Upper lobe of left lung (tissue), 6 donors: Measurements from ENCODE around the gene PCYOX1L. TPM values are rescaled to one million over a fixed set of nuclear protein-coding genes. Genes with fewer than 3 reads are reported as not detected.

Experiments
- ATAC-seq, 2 donors: fragments of 200-7000 bp; cut with Tn5 transposase; one replicate each; pipeline ENCODE4 v1.9.1; 2022; ENCODE audit warnings: mild to moderate bottlenecking in 2 of 2, moderate library complexity in 2 of 2; ENCODE audit not compliant: low FRiP score in 2 of 2
- DNase-seq, 2 donors: peaks; one replicate each; pipeline ENCODE4 v3.0.0-alpha.2; 2019 to 2020
- H3K27ac ChIP-seq, 4 donors: fragments of 200-600 bp; sonication (generic); one replicate each; pipeline ENCODE4 v1.5.1; 2016 to 2019
- H3K27me3 ChIP-seq, 4 donors: fragments of 200-600 bp; sonication (generic); one replicate each; pipeline ENCODE4 v1.5.1; 2017 to 2019
- H3K36me3 ChIP-seq, 4 donors: fragments of 200-600 bp; sonication (generic); one replicate each; pipeline ENCODE4 v1.5.1; 2016 to 2019
- H3K4me1 ChIP-seq, 4 donors: fragments of 200-600 bp; sonication (generic); one replicate each; pipeline ENCODE4 v1.5.1; 2018 to 2019
- H3K4me3 ChIP-seq, 4 donors: fragments of 200-600 bp; sonication (generic); one replicate each; pipeline ENCODE4 v1.5.1; 2017 to 2019; ENCODE audit warnings: mild to moderate bottlenecking in 2 of 4, moderate library complexity in 1 of 4
- H3K9me3 ChIP-seq, 4 donors: fragments of 200-600 bp; sonication (generic); one replicate each; pipeline ENCODE4 v1.5.1; 2018 to 2019
- CTCF ChIP-seq, 6 experiments: fragments of 450-650 bp in 4 of 6; fragments of 200-600 bp in 2 of 6; sonication (generic) in 2 of 6; IDR thresholded peaks; one replicate each; pipeline ENCODE4 v1.5.1; 2016 to 2019; ENCODE audit warnings: antibody characterized with exemption in 6 of 6
- EP300 ChIP-seq, 4 donors: sonication (generic); formaldehyde crosslinking; IDR thresholded peaks; one replicate each; pipeline ENCODE4 v1.5.1; 2017; ENCODE audit warnings: antibody characterized with exemption in 4 of 4, control low read depth in 2 of 4
- POLR2A ChIP-seq, 4 donors: fragments of 450-650 bp; IDR thresholded peaks; one replicate each; pipeline ENCODE4 v1.5.1; 2016 to 2017; ENCODE audit warnings: antibody characterized with exemption in 4 of 4, mild to moderate bottlenecking in 2 of 4
- POLR2AphosphoS5 ChIP-seq, 2 donors: sonication (generic); formaldehyde crosslinking; IDR thresholded peaks; one replicate each; pipeline ENCODE4 v1.5.1; 2017; ENCODE audit warnings: antibody characterized with exemption in 2 of 2
- WGBS, 2 donors: methylation state at CpG; one replicate each; pipeline ENCODE4 v1.1.5; 2017 to 2018; 5-methylcytosine and 5-hydroxymethylcytosine counted together
- total RNA-seq, 6 donors: library from RNA; depleted of rRNA in 4 of 6; stranded (reverse); fragments of >200 nt in 4 of 6; gene quantifications; one replicate each; pipeline versions ENCODE4 v1.1.0 to v1.2.1, GENCODE V29; 2016 to 2021
- donor health status: DM: no; HTN: no; CAD: no; lungs with moderate emphysema.
- donor health status: DM: no; HTN: yes; CAD: no; lungs with severe emphysema.

The PCYOX1L gene
- 10 to 100 TPM in 1 of 6 donors, 1 to 10 TPM in 5; 3.2 to 10.1 (median 5.0) TPM for total RNA-seq

- peaks cover 0 to 33% (median 14%) of the 10 kb centered on the region in 4 donors for H3K36me3 ChIP-seq
- ATAC-seq (peak; percentile 99 to 100), DNase-seq (peak; percentile 97 to 99)
- no peaks in the 10 kb centered on the region for H3K9me3 ChIP-seq
- TF ChIP-seq EP300 (IDR thresholded peaks at IDR 0.05) = no peak
- TF ChIP-seq POLR2A (IDR thresholded peaks at IDR 0.05) = peak in 1 of 4 donors; percentile 68
- TF ChIP-seq CTCF (IDR thresholded peaks at IDR 0.05) = peak in 1 of 6 experiments; percentile 27
- peak; percentile 40 to 56 for TF ChIP-seq POLR2AphosphoS5 (IDR thresholded peaks at IDR 0.05)
- WGBS, 2 donors = 3 to 9% methylated on average over 18 to 43 of the region's 61 CpGs
- H3K27me3 ChIP-seq = no peaks in the 10 kb centered on the region
- peaks cover 7 to 16% (median 12%) of the 10 kb centered on the region in 4 donors for H3K4me1 ChIP-seq
- H3K4me3 ChIP-seq = peak within 1 kb of the TSS; percentile 43 to 93 (median 65)
- H3K27ac ChIP-seq = peak within 1 kb of the TSS; percentile 54 to 78 (median 70)
Measured at GRCh38 chr5:149357370-149358293, at the start of gene PCYOX1L. TSS of gene PCYOX1L (plus strand) at chr5:149358046. CDS start at chr5:149358069, 23 bp downstream.

- Histone ChIP-seq H3K27me3 (no peaks in the 10 kb centered on the region), H3K27ac (peak overlapping the region in 3 of 4 donors; percentile 13 to 50 (median 47)), H3K4me3 (no peak overlapping the region), H3K4me1 (peaks cover 5 to 16% (median 10%) of the 10 kb centered on the region in 4 donors), H3K9me3 (no peaks in the 10 kb centered on the region), H3K36me3 (peaks cover 0 to 22% (median 1%) of the 10 kb centered on the region in 4 donors)
- DNase-seq (no peak), ATAC-seq (no peak)
- WGBS, 2 donors = 70 to 77% methylated on average over 6 of the region's 6 CpGs
- TF ChIP-seq POLR2AphosphoS5 (IDR thresholded peaks at IDR 0.05) (no peak), CTCF (IDR thresholded peaks at IDR 0.05) (no peak), POLR2A (IDR thresholded peaks at IDR 0.05) (no peak), EP300 (IDR thresholded peaks at IDR 0.05) (no peak)
Measured at GRCh38 chr5:149309354-149309753, 48.5 kb upstream of the PCYOX1L start.

GRCh38 chr5:149310488-149310887 lies 47.4 kb upstream of the PCYOX1L start:
- H3K9me3 ChIP-seq = no peaks in the 10 kb centered on the region
- DNase-seq = no peak
- no peaks in the 10 kb centered on the region for H3K27me3 ChIP-seq
- peaks cover 0 to 22% (median 1%) of the 10 kb centered on the region in 4 donors for H3K36me3 ChIP-seq
- no peak overlapping the region for H3K4me3 ChIP-seq
- peak overlapping the region in 3 of 4 donors; percentile 13 to 50 (median 47) for H3K27ac ChIP-seq
- no peak for ATAC-seq
- 86 to 88% methylated on average over 4 of the region's 4 CpGs for WGBS, 2 donors
- no peak for TF ChIP-seq POLR2A (IDR thresholded peaks at IDR 0.05)
- no peak for TF ChIP-seq EP300 (IDR thresholded peaks at IDR 0.05)
- no peak for TF ChIP-seq CTCF (IDR thresholded peaks at IDR 0.05)
- no peak for TF ChIP-seq POLR2AphosphoS5 (IDR thresholded peaks at IDR 0.05)
- H3K4me1 ChIP-seq = peaks cover 5 to 12% (median 10%) of the 10 kb centered on the region in 4 donors

- H3K36me3 ChIP-seq = peaks cover 0 to 22% (median 1%) of the 10 kb centered on the region in 4 donors
- ATAC-seq (no peak), DNase-seq (no peak)
- peaks cover 5 to 11% (median 9%) of the 10 kb centered on the region in 4 donors for H3K4me1 ChIP-seq
- peak overlapping the region in 3 of 4 donors; percentile 46 to 50 (median 47) for H3K27ac ChIP-seq
- no peak overlapping the region for H3K4me3 ChIP-seq
- H3K9me3 ChIP-seq = no peaks in the 10 kb centered on the region
- H3K27me3 ChIP-seq = no peaks in the 10 kb centered on the region
- TF ChIP-seq EP300 (IDR thresholded peaks at IDR 0.05) = peak in 1 of 4 donors; percentile 60
- TF ChIP-seq POLR2AphosphoS5 (IDR thresholded peaks at IDR 0.05) = no peak
- WGBS, 2 donors = 44 to 55% methylated on average over 9 to 10 of the region's 10 CpGs
Measured at GRCh38 chr5:149310947-149311658, 46.7 kb upstream of the PCYOX1L start.
